ENCODE results near the gene SRL. TPM values are rescaled to one million over a fixed set of nuclear protein-coding genes. Genes with fewer than 3 reads are reported as not detected.
A peak's percentile ranks its signal among the peaks of the same experiment; 100 is the strongest.

SRL gene
- total and polyA plus RNA-seq, 2 of the 4 experiments (the other 2 are of a cell fraction): under 0.01 to 0.14 TPM

DNA sequence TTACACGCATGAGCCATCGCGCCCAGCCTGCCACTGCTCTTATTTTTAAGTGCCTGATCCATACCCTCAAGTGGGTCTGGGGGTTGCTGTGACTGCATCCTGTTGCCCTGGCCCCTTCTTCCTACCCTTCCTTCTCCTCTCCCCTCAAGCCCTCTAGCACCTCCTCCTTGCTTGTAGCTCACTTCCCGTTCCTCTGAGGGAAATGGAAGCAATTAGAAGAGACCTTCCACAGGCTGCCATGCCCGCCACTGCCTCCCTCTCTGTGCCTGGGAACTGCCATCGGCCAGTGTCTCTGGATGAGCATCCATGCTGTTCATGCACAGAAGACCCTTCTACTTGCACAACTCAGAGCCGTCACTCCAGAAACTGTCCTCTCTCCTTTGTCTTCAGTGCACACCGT lies 41.6 kb upstream of the SRL start:
- H2BK15ac ChIP-seq (ENCODE audit: low read depth, low read length): no peak overlapping the region; the same call in 2 of the 3 replicates
- no peak overlapping the region for H4K91ac ChIP-seq (ENCODE audit: insufficient read depth, low read depth, low read length)
- H2AFZ ChIP-seq (replicated peaks; ENCODE audit: low read length, poor library complexity): peak overlapping the region; percentile 43
- no peak overlapping the region for H2BK20ac ChIP-seq (ENCODE audit: low read depth, low read length)
- TF ChIP-seq CEBPB (IDR thresholded peaks at IDR 0.05; ENCODE audit: low read depth, low read length): no peak
- no peak for TF ChIP-seq NFE2L2 (IDR thresholded peaks at IDR 0.05; ENCODE audit: low read depth, low read length)
- no peak for TF ChIP-seq USF2 (IDR thresholded peaks at IDR 0.05; ENCODE audit: low read depth, low read length)
- TF ChIP-seq RCOR1 (IDR thresholded peaks at IDR 0.05; ENCODE audit: insufficient replicate concordance, low read length): no peak
- TF ChIP-seq FOS (IDR thresholded peaks at IDR 0.05; ENCODE audit: low read depth, low read length): no peak
- no peak for TF ChIP-seq BHLHE40 (IDR thresholded peaks at IDR 0.05; ENCODE audit: low read depth, low read length)
- TF ChIP-seq, protein P1, sequence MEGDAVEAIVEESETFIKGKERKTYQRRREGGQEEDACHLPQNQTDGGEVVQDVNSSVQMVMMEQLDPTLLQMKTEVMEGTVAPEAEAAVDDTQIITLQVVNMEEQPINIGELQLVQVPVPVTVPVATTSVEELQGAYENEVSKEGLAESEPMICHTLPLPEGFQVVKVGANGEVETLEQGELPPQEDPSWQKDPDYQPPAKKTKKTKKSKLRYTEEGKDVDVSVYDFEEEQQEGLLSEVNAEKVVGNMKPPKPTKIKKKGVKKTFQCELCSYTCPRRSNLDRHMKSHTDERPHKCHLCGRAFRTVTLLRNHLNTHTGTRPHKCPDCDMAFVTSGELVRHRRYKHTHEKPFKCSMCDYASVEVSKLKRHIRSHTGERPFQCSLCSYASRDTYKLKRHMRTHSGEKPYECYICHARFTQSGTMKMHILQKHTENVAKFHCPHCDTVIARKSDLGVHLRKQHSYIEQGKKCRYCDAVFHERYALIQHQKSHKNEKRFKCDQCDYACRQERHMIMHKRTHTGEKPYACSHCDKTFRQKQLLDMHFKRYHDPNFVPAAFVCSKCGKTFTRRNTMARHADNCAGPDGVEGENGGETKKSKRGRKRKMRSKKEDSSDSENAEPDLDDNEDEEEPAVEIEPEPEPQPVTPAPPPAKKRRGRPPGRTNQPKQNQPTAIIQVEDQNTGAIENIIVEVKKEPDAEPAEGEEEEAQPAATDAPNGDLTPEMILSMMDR (conservative IDR thresholded peaks at IDR 0.05; ENCODE audit: low read depth, low read length): no peak
- TF ChIP-seq RAD21 (IDR thresholded peaks at IDR 0.05; ENCODE audit: low read length): no peak
- no peak for TF ChIP-seq SMC3 (IDR thresholded peaks at IDR 0.05; ENCODE audit: low read depth, low read length)
- TF ChIP-seq RFX5 (IDR thresholded peaks at IDR 0.05; ENCODE audit: low read depth, low read length): no peak
- no peak for TF ChIP-seq MAZ (IDR thresholded peaks at IDR 0.05; ENCODE audit: borderline replicate concordance, low read depth, low read length)
- no peak for TF ChIP-seq MAFK (IDR thresholded peaks at IDR 0.05; ENCODE audit: low read depth, low read length)
- TF ChIP-seq CHD1 (IDR thresholded peaks at IDR 0.05; ENCODE audit: low read depth, low read length): no peak
- no peak for TF ChIP-seq POLR2A (IDR thresholded peaks at IDR 0.05; ENCODE audit: low read depth, low read length)
- TF ChIP-seq, protein P2, sequence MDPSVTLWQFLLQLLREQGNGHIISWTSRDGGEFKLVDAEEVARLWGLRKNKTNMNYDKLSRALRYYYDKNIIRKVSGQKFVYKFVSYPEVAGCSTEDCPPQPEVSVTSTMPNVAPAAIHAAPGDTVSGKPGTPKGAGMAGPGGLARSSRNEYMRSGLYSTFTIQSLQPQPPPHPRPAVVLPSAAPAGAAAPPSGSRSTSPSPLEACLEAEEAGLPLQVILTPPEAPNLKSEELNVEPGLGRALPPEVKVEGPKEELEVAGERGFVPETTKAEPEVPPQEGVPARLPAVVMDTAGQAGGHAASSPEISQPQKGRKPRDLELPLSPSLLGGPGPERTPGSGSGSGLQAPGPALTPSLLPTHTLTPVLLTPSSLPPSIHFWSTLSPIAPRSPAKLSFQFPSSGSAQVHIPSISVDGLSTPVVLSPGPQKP (IDR thresholded peaks at IDR 0.05; ENCODE audit: borderline replicate concordance, low read depth, low read length): no peak
- TF ChIP-seq MXI1 (IDR thresholded peaks at IDR 0.05; ENCODE audit: borderline replicate concordance, low read depth, low read length): no peak
- ChIA-PET POLR2A (ENCODE audit: unreplicated experiment) (no interaction called here), CTCF (interaction anchor here (0.6 kb wide), 1 partner anchor 415 kb away, joined by 3 read pairs; no protein-coding TSS in a partner anchor)
- no TSS peak for BruUV-seq (replicated peaks)
- H3K9me1 ChIP-seq (ENCODE audit: insufficient read depth, low read length): peaks cover 4% of the 10 kb centered on the region; the same call in 1 of the 2 replicates
- no peaks in the 10 kb centered on the region for H3K27me3 ChIP-seq (ENCODE audit: control insufficient read depth, insufficient read depth, low read length)
- H2BK120ac ChIP-seq (ENCODE audit: low read depth, low read length): no peak overlapping the region; the same call in 1 of the 2 replicates
- H3K36me3 ChIP-seq (ENCODE audit: control insufficient read depth, insufficient read depth, low read length): no peaks in the 10 kb centered on the region
- H2AK9ac ChIP-seq (replicated peaks; ENCODE audit: low read depth, low read length, poor library complexity): no peak overlapping the region
- in situ Hi-C loops (cut with MboI; ENCODE audit: low sequenced_read_pairs): no loop called here
- 0 out of 2 replicates have a peak, but pooled peaks cover 3% of the 10 kb centered on the region for H3K9me3 ChIP-seq (ENCODE audit: control insufficient read depth, insufficient read depth, low read length)
- DNase-seq: no peak
- no peak overlapping the region for H2BK5ac ChIP-seq (ENCODE audit: low read depth, low read length, poor library complexity, severe bottlenecking)
- H2AK5ac ChIP-seq (ENCODE audit: low read depth, low read length): peak overlapping the region; percentile 58; the same call in 1 of the 2 replicates
- H3K4me1 ChIP-seq (ENCODE audit: control insufficient read depth, insufficient read depth, low read length): peaks cover 4% of the 10 kb centered on the region; the same call in 1 of the 2 replicates
- H3K56ac ChIP-seq (ENCODE audit: extremely low read depth, insufficient read depth, low read length): no peak overlapping the region
- dilution Hi-C loops (cut with HindIII; ENCODE audit: low sequenced_read_pairs, unreplicated experiment): no loop called here
- no peak overlapping the region for H3K4me2 ChIP-seq (ENCODE audit: low read depth, low read length)
- H3K27ac ChIP-seq (ENCODE audit: insufficient read depth, low read length): no peak overlapping the region
- H4K5ac ChIP-seq (ENCODE audit: low read depth, low read length): no peak overlapping the region
- H3K14ac ChIP-seq (replicated peaks; ENCODE audit: low read depth, low read length): peak overlapping the region; percentile 3; the same call in 1 of the 2 replicates
- no peaks in the 10 kb centered on the region for H4K20me1 ChIP-seq (ENCODE audit: insufficient read depth, low read length)
- peaks cover 0 to 5% of the 10 kb centered on the region in 2 experiments; a peak in 1 of 4 replicates for H3K79me1 ChIP-seq (ENCODE audit: low read depth in 1 of 2, low read length in 2 of 2)
- no peak overlapping the region for H4K8ac ChIP-seq (ENCODE audit: low read depth in 2 of 2, low read length in 2 of 2)
- no peak overlapping the region for H3K4me3 ChIP-seq (ENCODE audit: insufficient read depth, low read depth, low read length)
- H3K9ac ChIP-seq (ENCODE audit: low read depth, low read length): no peak overlapping the region
- intact Hi-C loops (cut with micrococcal nuclease): no loop called here
- no peak overlapping the region for H3K18ac ChIP-seq (ENCODE audit: low read depth, low read length)
- H3K4ac ChIP-seq (ENCODE audit: low read depth, low read length): peak overlapping the region; percentile 52
- no peak overlapping the region for H3K23ac ChIP-seq (ENCODE audit: low read depth, low read length)
- WGBS, 2 experiments (ENCODE audit: extremely low coverage in 2 of 2, insufficient read length in 1 of 2): 100% methylated on average over 1 of the region's 8 CpGs; no CpG with 5 or more reads in 1 of the 2 experiments
- ATAC-seq (ENCODE audit: low read depth): no peak
